ENCODE data around the gene ROR2.

DNA sequence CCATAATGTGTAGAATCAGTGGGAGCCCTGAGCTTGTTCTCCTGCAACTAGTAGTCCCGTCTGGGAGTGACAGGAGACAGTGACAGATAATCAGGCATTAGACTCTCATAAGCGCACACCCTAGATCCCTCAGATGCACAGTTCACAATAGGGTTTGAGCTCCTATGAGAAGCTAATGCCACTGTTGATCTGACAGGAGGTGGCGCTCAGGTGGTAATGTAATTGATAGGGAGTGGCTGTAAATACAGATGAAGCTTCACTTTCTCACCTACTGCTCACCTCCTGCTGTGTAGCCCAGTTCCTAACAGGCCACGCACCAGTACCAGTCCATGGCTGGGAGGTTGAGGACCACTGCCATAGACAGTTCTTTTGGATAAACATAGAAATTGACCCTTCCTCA, 188.7 kb downstream of the ROR2 start:
- no peak for TF ChIP-seq POLR2AphosphoS5 (IDR thresholded peaks at IDR 0.05; ENCODE audit: low read depth, low read length)
- no peak for TF ChIP-seq TAF1 (IDR thresholded peaks at IDR 0.05; ENCODE audit: borderline replicate concordance, insufficient read depth, low read length)
- TF ChIP-seq SIN3A (IDR thresholded peaks at IDR 0.05; ENCODE audit: borderline replicate concordance, insufficient read depth, low read length): no peak
